HG03457 (cell line): ENCODE data around the gene HES6.

Source experiments
- ATAC-seq: cut with Tn5 transposase; IDR thresholded peaks from one replicate; pipeline ENCODE4 v1.9.1; 2021; ENCODE audit warnings: moderate number of reproducible peaks; ENCODE audit not compliant: unreplicated experiment

Gene HES6

DNA sequence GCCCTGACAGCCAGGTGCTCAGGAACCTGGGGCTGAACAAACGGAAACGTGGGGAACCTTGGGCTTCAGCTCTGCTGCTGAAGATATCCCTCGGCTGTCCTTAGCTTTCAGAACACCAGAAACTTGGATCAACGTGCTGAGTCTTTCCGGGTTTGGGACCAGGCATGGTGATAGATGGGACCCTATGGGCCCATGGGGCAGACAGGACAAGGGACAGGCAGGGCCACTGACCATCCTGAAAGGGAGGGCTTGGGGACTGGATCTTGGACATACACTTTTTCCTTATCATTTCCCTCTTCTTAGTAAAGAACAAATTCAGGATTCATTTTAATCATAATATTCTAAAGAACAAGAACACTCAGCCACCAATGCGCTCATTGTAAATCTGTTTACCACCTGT lies 16.3 kb upstream of the HES6 start:
- no peak for ATAC-seq

- ATAC-seq, result no peak
These were observed 15.8 kb upstream of the HES6 start for GRCh38 chr2:238255636-238256035.

DNA sequence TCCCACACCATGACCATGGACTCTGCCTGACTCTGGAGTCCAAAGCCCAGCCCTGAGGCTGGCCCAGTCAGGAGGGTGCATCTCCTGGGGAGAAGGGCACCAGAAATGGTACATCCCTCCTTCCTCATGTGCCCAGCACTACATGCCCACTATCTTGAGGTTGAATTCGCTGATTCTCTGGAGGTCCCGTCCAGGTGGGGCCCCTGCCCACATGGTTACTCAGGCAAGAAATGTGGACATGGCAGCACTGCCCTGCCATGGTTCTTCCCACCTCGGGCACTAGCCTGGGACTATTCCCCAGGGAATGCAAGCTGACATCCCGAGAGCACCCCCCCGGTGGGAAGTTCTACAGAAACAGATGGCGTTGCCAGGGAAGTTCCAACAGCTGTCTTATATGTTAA lies 15.3 kb upstream of the HES6 start:
- ATAC-seq, result no peak

DNA sequence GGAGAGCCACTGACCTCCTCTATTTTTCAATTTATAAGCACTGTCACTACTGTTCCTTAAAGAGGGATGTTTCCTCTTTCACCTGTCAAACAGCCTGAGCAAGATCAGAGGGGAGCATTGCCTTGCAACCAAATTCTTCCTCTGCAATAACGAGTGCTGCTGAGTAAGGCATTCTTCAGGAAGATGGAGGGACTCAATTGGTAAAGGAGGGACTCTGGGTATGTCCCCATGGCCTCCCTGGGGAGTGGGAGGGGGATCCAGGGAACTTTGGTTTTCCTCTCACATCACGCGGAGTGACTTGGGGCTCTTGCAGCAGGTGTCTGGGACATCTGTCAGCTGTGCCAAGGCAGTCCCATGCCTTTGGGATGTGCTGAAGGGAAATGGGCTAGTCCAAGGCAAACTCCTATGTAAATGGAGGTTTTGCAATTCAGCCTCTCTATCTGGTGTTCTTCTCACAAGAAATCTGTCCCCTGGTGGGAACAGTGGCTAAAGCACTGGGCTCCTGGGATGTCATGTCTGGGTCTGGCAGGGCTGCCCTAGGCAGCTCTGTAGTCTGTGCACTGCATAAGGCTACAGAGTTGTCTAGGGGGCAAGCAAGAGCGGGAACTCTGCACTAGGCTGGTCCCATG lies 14.4 kb upstream of the HES6 start:
- no peak for ATAC-seq

GRCh38 chr2:238252766-238253630 lies 13.2 kb upstream of the HES6 start:
- ATAC-seq, result no peak

DNA sequence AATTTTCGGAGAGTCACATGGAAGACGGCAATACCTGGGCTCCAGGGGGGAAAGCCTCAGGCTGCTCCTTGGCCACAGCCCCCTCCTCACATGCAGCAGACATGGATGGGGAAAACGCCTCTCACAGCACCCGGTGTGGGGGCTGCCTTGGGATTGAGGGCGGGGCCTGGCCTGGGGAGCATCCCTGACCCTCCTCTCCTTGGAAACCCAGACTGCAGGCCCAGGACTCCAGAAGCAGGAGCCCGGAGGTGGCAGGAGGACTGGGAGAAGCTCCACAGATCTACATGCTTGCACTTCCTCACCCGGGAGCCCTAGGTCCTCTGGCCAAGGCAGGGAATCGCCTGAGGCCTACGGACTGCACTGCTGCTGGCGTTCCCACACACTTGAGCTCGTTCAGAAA lies 12.1 kb upstream of the HES6 start:
- no peak for ATAC-seq

- ATAC-seq, result no peak
These were observed 11.5 kb upstream of the HES6 start for GRCh38 chr2:238251331-238251730.

DNA sequence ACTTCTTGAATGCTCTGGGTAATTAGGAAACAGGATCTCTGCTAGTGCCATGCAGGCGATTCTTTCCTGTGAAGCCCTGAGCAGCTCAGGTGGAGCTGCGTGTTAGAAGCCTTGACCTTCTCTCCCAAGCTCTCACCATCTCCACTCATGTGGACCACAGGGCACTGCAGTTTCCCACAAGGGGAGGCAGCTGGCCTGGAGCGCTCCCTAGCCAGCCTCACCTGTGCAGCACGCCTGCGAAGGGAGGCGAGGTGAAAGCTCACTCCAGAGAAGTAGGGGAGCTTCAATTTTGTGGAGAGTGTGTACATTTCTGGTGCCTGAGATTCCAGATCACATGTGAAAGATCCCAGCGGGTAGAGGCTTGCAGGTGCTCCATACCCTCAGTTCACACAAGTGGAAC lies 11.1 kb upstream of the HES6 start:
- ATAC-seq, result no peak

- no peak for ATAC-seq
These were observed 8.1 kb upstream of the HES6 start for GRCh38 chr2:238247841-238248453.

- ATAC-seq, result no peak
These were observed 7.4 kb upstream of the HES6 start for GRCh38 chr2:238247002-238247822.

DNA sequence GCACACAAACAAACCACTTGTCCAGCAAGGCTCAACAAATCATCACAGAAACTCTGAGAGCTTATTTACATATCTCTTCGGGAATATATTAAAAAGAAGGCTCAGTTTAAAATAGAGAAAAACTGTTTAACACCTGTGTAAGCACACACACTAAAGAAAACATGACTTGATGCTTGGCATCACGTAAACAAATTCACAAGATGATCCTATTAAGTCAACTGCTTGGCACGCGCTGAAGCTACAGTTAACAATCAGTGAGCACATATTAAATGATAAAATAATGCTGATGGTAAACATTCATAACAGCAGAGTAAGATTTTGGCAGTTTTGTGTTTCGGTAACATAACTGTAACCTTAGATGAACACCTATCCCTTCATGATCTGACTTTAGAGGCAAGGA lies 4.3 kb upstream of the HES6 start:
- no peak for ATAC-seq

GRCh38 chr2:238243496-238244076 lies 3.7 kb upstream of the HES6 start:
- no peak for ATAC-seq

GRCh38 chr2:238242731-238243495 lies 3.1 kb upstream of the HES6 start:
- no peak for ATAC-seq

DNA sequence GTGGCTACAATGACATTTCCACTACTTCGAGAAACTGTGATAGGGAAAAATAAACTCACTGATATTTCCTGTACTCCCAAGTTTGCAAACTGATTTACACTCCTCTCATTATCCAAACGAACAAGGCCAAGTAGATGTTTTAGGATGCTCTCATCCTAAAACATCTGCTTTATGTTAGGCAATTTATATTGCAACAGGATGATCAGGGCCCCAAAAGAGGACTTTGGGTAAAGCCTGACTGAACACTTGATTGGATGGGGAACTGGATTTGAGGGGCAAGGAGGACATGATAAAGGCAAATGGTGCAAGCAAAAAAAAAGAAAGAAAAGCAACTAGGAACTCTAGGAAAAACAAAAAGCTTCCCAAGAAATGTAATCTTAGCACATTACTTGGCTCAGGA lies 2.1 kb upstream of the HES6 start:
- ATAC-seq, result no peak

DNA sequence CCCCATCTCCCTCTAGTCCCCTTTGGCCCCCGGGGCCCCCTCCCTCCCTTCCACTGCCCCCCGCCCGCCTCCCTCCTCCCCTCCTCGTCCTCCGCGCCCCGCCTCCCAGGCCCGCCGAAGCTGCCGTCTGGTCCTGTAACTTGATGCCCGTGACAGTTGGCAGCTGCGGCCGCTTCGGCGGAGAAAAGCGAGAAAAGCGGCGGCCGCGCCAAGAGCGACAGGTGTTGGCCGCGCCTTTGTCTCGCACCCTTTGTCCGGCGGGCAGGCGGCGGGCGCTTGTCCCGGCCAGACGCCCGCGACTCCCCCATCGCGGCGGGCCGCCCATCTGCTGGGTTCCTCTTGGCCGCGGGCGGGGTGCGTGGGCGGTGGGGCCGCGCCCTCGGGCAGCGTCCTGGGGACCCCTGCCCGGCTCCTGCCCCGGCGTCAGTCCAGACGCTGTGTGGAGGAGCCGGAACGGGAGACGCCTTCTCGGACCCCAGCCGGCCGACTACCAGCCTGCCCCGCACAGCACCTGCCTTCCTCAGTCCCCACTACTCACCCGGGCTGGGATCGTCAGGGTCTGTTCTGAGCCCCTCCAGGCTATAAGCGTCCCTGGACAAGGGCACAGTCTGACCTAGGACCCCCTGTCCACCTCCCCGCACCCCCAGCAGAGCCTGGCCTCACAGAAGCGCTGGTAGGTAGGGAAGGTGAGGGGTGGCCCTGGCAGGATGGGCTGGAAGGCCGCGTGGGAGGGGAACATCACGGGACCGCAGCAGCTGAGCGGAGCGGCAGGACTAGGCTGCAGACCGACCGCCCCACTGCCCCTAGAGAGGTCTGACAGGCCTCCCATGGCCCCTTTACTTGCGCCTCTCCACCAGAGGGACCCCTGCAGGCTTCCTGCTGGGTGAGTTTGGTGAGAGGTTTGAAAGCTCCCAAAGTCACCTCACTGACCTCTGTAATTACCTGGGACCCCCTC lies 1.2 kb upstream of the HES6 start:
- no peak for ATAC-seq

DNA sequence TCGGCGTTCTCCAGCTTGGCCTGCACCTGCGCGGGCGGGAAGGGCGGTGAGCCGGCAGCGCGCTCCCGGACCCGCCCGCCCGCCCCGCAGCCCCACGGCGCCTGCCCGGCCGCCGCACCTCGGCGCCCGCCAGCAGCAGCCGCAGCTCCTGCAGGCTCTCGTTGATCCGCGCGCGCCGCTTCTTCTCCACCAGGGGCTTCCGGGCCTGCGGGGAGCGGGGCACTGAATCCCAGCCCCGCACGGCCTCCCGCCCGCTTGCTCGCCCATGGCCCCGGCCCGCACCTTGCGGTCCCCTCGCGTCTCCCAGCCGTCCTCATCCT lies 335 bp downstream of the HES6 start:
- no peak for ATAC-seq

GRCh38 chr2:238238766-238239542 lies 884 bp downstream of the HES6 start:
- no peak for ATAC-seq

GRCh38 chr2:238238311-238238765 lies 1.5 kb downstream of the HES6 start:
- ATAC-seq, result no peak
